ENCODE results near the gene GPC1.

GPC1 gene

DNA sequence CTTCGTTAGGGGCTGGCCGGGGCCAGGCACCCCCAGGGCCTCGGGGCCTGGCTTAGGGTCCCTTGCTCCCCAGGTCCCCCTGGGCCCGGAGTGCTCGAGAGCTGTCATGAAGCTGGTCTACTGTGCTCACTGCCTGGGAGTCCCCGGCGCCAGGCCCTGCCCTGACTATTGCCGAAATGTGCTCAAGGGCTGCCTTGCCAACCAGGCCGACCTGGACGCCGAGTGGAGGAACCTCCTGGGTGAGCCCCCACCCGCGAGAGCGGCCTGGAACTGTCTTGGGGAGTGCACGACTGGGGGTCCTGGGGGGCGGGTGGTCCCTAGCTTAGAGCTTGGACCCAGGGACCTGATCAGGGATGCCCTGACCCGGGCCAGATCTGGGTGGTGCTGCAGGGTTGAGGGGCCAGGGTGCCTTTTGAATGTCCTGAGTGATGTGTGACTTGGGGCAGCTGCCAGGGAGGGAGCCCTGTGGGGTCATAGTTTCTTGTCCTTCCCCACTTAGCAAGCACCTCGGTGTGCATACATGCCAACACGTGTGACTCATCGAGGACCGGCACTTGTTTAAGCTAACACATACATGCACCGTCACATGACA lies 27.9 kb downstream of the GPC1 start:
- Histone ChIP-seq H3K36me3 (peaks cover 6 to 83% (median 46%) of the 10 kb centered on the region in 3 donors), H3K4me1 (no peaks in the 10 kb centered on the region), H3K4me3 (no peak overlapping the region), H3K27ac (no peak overlapping the region), H3K9me3 (no peaks in the 10 kb centered on the region), H3K27me3 (no peaks in the 10 kb centered on the region)
- intact Hi-C loops (cut with DNase I; ENCODE audit: low total_unique reads): no loop called here
- no peak for TF ChIP-seq CTCF (IDR thresholded peaks at IDR 0.05)
- peak; percentile 14 to 67 for DNase-seq

- DNase-seq: no peak
- TF ChIP-seq CTCF (IDR thresholded peaks at IDR 0.05): no peak
- H3K27me3 ChIP-seq: no peaks in the 10 kb centered on the region
- no peak overlapping the region for H3K27ac ChIP-seq
- H3K4me3 ChIP-seq: no peak overlapping the region
- no peaks in the 10 kb centered on the region for H3K4me1 ChIP-seq
- peaks cover 6 to 83% (median 46%) of the 10 kb centered on the region in 3 donors for H3K36me3 ChIP-seq
- H3K9me3 ChIP-seq: no peaks in the 10 kb centered on the region
- intact Hi-C loops (cut with DNase I; ENCODE audit: low total_unique reads): no loop called here
Observed at GRCh38 chr2:240463866-240464481, 28.5 kb downstream of the GPC1 start.

DNA sequence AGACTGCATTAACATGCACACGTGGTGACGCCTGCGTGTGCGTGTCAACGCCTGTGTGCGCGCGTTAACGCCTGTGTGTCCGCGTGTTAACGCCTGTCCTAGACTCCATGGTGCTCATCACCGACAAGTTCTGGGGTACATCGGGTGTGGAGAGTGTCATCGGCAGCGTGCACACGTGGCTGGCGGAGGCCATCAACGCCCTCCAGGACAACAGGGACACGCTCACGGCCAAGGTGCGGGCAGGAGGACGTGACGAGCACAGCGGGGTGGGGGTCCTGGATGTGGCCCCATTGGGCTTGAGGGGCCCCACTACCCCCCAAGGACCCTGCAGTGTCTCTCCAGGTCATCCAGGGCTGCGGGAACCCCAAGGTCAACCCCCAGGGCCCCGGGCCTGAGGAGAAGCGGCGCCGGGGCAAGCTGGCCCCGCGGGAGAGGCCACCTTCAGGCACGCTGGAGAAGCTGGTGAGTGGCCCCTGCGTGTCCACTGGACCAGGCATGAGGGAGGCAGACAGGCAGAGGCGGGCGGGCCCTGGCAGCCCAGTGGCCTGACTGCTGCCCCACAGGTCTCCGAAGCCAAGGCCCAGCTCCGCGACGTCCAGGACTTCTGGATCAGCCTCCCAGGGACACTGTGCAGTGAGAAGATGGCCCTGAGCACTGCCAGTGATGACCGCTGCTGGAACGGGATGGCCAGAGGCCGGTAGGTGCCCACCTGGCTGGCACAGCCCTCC lies 29.2 kb downstream of the GPC1 start:
- intact Hi-C loops (cut with DNase I; ENCODE audit: low total_unique reads): no loop called here
- Histone ChIP-seq H3K27me3 (no peaks in the 10 kb centered on the region), H3K4me3 (no peak overlapping the region), H3K4me1 (no peaks in the 10 kb centered on the region), H3K27ac (no peak overlapping the region), H3K9me3 (no peaks in the 10 kb centered on the region), H3K36me3 (peaks cover 6 to 77% (median 46%) of the 10 kb centered on the region in 3 donors)
- TF ChIP-seq CTCF (IDR thresholded peaks at IDR 0.05): no peak
- peak in 1 of 2 donors; percentile 64 for DNase-seq

DNA sequence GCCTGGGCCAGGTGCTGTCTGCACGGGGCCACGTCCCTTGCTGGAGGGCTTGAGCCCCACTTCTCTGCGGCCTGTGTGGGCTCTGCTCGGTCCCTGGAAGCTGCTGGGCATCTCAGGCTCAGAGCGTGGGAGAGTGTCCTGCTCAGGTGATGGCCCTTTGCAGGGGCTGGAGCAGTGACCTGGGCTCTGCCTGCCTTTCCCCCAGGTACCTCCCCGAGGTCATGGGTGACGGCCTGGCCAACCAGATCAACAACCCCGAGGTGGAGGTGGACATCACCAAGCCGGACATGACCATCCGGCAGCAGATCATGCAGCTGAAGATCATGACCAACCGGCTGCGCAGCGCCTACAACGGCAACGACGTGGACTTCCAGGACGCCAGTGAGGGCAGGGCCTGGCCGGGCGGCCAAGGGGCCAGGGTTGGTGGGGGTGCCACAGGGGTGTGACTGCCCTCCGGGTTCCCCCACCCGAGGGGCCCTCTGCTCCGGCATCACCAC lies 29.9 kb downstream of the GPC1 start:
- TF ChIP-seq CTCF (IDR thresholded peaks at IDR 0.05): no peak
- peaks cover 6 to 71% (median 46%) of the 10 kb centered on the region in 3 donors for H3K36me3 ChIP-seq

GRCh38 chr2:240465765-240466578 lies 30.5 kb downstream of the GPC1 start:
- peaks cover 6 to 64% (median 46%) of the 10 kb centered on the region in 3 donors for H3K36me3 ChIP-seq
- H3K4me3 ChIP-seq: no peak overlapping the region
- TF ChIP-seq CTCF (IDR thresholded peaks at IDR 0.05): no peak
- no peaks in the 10 kb centered on the region for H3K4me1 ChIP-seq
- H3K27ac ChIP-seq: no peak overlapping the region
- peak in 1 of 2 donors; percentile 62 for DNase-seq
- no peaks in the 10 kb centered on the region for H3K27me3 ChIP-seq
- no peaks in the 10 kb centered on the region for H3K9me3 ChIP-seq
- intact Hi-C loops (cut with DNase I; ENCODE audit: low total_unique reads): no loop called here

More for the DNA sequence above, 29.9 kb downstream of the GPC1 start:
- Histone ChIP-seq H3K4me3 (no peak overlapping the region), H3K27ac (no peak overlapping the region), H3K27me3 (no peaks in the 10 kb centered on the region), H3K9me3 (no peaks in the 10 kb centered on the region), H3K4me1 (no peaks in the 10 kb centered on the region)
- peak; percentile 16 to 65 for DNase-seq
- intact Hi-C loops (cut with DNase I; ENCODE audit: low total_unique reads): no loop called here

Measured in tibial artery (tissue), 4 donors.